ENCODE data around the gene GLCE.

DNA sequence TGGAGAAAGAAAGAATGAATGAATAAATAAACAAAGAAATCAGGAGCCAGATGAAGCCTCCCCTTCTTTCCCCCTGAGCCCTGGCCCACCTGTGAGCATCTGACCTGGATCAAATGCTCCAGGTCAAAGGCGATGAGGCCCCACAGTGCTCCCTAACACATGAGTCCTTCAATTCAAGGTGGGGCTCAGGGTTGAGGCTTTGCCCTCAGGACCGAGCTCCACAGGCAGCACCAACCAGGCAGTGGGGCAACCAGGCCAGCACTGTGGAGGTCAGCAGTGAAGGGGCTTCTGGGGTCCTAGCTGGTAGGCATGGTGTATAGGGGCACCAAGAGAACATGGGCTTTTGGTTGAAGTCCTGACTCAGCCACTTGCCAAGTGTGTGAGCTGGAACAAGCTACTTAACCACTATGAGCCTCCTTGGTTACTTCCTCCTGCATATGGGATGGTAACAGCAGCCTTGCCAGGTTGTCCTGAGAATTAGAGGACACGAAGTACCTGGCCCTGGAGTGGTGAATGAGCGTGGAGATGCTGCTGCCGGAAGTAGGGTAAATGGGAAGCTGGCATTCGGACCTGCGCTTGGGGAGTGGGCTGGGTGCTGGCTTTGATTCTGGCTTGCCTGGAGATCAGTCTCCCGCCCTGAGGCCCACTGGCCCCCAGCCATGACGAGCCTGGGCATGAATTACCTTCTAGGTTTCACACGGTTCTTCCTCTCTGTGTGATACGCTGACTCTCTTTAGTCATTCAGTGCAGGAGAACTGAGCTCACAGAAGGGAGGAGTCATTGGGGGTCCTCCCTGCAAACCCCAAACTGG, 128.3 kb downstream of the GLCE start:
- TF ChIP-seq FOXJ3 (CRISPR knock-in tag; IDR thresholded peaks at IDR 0.05; ENCODE audit: borderline replicate concordance) (no peak), PRRX2 (CRISPR knock-in tag; IDR thresholded peaks at IDR 0.05) (no peak), NFATC4 (CRISPR knock-in tag; IDR thresholded peaks at IDR 0.05) (no peak), TEAD1 (CRISPR knock-in tag; IDR thresholded peaks at IDR 0.05) (no peak), CBFB (CRISPR knock-in tag; IDR thresholded peaks at IDR 0.05; ENCODE audit: low read depth) (no peak), TEAD4 (CRISPR knock-in tag; IDR thresholded peaks at IDR 0.05) (no peak), CREB1 (CRISPR knock-in tag; IDR thresholded peaks at IDR 0.05) (no peak)
- TF ChIP-seq, protein P1, sequence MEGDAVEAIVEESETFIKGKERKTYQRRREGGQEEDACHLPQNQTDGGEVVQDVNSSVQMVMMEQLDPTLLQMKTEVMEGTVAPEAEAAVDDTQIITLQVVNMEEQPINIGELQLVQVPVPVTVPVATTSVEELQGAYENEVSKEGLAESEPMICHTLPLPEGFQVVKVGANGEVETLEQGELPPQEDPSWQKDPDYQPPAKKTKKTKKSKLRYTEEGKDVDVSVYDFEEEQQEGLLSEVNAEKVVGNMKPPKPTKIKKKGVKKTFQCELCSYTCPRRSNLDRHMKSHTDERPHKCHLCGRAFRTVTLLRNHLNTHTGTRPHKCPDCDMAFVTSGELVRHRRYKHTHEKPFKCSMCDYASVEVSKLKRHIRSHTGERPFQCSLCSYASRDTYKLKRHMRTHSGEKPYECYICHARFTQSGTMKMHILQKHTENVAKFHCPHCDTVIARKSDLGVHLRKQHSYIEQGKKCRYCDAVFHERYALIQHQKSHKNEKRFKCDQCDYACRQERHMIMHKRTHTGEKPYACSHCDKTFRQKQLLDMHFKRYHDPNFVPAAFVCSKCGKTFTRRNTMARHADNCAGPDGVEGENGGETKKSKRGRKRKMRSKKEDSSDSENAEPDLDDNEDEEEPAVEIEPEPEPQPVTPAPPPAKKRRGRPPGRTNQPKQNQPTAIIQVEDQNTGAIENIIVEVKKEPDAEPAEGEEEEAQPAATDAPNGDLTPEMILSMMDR (IDR thresholded peaks at IDR 0.05): no peak
- TF ChIP-seq, protein P2, sequence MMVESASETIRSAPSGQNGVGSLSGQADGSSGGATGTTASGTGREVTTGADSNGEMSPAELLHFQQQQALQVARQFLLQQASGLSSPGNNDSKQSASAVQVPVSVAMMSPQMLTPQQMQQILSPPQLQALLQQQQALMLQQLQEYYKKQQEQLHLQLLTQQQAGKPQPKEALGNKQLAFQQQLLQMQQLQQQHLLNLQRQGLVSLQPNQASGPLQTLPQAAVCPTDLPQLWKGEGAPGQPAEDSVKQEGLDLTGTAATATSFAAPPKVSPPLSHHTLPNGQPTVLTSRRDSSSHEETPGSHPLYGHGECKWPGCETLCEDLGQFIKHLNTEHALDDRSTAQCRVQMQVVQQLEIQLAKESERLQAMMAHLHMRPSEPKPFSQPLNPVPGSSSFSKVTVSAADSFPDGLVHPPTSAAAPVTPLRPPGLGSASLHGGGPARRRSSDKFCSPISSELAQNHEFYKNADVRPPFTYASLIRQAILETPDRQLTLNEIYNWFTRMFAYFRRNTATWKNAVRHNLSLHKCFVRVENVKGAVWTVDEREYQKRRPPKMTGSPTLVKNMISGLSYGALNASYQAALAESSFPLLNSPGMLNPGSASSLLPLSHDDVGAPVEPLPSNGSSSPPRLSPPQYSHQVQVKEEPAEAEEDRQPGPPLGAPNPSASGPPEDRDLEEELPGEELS (CRISPR knock-in tag; IDR thresholded peaks at IDR 0.05): no peak
- TF ChIP-seq, protein P3, sequence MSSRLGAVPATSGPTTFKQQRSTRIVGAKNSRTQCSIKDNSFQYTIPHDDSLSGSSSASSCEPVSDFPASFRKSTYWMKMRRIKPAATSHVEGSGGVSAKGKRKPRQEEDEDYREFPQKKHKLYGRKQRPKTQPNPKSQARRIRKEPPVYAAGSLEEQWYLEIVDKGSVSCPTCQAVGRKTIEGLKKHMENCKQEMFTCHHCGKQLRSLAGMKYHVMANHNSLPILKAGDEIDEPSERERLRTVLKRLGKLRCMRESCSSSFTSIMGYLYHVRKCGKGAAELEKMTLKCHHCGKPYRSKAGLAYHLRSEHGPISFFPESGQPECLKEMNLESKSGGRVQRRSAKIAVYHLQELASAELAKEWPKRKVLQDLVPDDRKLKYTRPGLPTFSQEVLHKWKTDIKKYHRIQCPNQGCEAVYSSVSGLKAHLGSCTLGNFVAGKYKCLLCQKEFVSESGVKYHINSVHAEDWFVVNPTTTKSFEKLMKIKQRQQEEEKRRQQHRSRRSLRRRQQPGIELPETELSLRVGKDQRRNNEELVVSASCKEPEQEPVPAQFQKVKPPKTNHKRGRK (CRISPR knock-in tag; IDR thresholded peaks at IDR 0.05; ENCODE audit: borderline replicate concordance): no peak
- TF ChIP-seq, protein P4, sequence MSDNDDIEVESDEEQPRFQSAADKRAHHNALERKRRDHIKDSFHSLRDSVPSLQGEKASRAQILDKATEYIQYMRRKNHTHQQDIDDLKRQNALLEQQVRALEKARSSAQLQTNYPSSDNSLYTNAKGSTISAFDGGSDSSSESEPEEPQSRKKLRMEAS (CRISPR knock-in tag; IDR thresholded peaks at IDR 0.05): no peak
- TF ChIP-seq, protein P5, sequence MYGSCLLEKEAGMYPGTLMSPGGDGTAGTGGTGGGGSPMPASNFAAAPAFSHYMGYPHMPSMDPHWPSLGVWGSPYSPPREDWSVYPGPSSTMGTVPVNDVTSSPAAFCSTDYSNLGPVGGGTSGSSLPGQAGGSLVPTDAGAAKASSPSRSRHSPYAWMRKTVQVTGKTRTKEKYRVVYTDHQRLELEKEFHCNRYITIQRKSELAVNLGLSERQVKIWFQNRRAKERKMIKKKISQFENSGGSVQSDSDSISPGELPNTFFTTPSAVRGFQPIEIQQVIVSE (CRISPR knock-in tag; IDR thresholded peaks at IDR 0.05; ENCODE audit: borderline replicate concordance): no peak
- TF ChIP-seq, protein P6, sequence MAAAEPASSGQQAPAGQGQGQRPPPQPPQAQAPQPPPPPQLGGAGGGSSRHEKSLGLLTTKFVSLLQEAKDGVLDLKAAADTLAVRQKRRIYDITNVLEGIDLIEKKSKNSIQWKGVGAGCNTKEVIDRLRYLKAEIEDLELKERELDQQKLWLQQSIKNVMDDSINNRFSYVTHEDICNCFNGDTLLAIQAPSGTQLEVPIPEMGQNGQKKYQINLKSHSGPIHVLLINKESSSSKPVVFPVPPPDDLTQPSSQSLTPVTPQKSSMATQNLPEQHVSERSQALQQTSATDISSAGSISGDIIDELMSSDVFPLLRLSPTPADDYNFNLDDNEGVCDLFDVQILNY (CRISPR knock-in tag; IDR thresholded peaks at IDR 0.05): no peak

Measured in WTC11 (cell line).